MV-4-11 (cell line): ENCODE measurements around the gene SPRYD4.
"Not testable (repeated sequence)": the region's sequence is repeated elsewhere in the genome, so short reads cannot be mapped to it uniquely, and the experiment has no call there.

Experiments used
- DNase-seq: peaks from one replicate; lab custom pipeline; 2025; lab: John Stamatoyannopoulos, UW

The SPRYD4 gene

DNA sequence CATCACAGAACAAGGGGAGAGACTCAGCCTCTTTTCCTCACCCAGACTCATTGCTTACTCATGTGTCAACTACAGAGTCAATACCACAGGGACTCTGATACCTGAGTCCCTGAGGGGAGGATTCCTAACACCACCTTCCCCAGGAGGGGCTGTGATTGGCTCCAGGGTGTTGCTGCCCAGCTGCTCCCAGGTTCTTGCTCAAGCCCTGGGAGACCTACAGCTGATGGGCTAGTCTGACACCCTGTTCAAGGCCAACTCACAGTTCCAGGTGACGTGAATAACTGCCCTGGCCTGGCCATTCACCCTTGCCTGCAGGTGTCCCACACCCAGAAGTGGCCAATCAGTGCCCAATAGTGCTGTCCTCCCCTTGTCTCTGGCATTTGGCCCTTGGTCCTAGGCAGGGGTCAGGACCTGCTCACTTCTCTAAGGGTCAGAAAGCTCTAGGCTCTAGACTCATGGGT is 8.6 kb downstream of the SPRYD4 start:
- no peak for DNase-seq

DNA sequence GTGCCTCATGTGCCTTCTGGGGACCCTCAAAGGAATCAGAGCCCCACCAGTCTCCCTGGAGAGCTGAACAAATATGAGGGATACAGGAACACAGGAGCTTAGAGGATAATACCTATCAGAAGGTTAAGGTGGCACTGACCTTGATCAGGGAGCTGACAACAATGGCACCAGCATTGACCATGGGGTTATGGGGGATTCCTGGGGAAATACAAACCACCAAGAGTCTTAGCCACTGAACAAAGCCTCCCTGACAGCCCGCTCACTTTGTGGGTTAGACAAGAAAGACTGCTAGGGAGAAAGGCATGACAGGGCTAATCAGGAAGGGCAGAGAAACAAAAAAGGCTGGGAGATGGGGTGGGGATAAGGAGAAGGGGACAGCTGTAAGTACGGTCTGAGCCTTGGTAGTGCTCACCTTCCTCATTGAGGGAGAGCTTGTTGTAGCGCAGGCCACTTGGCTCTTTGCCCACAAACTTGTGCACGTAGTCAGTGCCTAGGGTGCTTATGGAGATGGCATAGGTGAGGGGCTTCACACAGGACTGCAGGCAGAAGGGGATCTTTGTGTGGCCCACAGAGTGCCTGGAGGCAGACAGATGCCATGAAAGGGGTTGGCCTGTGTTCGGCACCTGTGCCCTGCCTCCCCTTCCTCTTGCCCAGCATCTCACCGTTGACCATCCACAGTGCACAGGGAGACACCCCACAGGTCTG is 9.3 kb downstream of the SPRYD4 start:
- no peak for DNase-seq

GRCh38 chr12:56479625-56480024 is 11.2 kb downstream of the SPRYD4 start:
- no peak for DNase-seq

DNA sequence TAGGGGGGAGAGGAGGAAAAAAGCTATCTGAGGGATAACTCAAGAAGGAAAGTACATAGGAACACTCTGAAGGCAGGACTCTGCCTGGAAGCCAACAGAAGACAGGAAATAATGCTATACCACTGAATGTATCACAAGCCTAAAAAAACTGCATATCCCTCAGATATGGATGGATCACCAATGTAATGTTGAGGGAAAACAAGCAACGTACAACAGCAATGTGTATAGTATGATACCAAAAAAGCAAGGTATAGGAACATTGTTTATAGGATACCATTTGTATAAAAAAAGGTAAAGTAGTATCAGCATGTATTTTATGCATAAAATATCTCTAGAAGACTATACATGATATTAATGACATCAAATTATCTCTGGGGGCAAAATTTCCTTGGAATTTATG is 16.2 kb downstream of the SPRYD4 start:
- DNase-seq = no peak

DNA sequence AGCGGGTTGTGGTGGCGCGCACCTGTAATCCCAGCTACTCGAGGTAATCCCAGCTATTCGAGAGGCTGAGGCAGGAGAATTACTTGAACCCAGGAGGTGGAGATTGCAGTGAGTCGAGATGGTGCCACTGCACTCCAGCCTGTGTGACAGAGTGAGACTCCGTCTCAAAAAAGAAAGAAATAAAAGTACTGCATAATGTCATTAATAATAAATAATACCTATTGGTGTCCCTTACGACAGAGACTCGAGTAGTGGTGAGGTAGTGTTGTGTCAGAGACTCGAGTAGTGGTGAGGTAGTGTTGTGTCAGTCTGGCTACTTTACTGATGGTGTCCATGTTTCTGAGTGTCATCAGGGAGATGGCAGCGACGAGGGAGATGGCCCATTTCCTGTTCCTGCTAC is 18.3 kb downstream of the SPRYD4 start:
- no peak for DNase-seq

DNA sequence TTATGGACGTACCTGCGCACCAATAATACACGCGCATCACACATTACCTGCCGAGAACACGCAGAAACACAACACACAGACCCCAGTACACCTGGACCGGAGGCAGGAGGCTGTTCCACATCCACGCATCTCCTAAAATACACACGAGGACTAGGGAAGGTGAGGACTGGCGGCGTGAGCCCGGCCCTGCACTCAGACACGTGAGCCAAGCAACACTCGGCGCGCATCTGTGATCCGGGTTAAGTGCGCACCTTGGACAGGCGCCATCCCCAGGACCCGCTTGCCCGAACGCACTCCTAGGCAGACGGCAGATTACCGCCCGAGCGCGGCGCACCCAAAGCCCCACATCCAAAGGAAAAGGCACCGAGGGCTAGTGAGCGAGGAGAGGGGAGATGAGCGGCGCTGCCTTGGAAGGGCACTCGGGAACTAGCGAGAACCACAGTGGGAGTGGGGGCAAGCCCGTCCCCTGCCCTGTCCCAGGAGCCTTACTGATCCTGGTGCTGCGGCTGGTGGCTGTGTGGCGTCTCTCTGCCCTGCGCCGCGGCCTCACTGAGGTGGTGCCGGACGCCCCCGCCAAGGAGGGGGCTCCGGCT is 19.2 kb downstream of the SPRYD4 start:
- no peak for DNase-seq

GRCh38 chr12:56488041-56488955 is 19.9 kb downstream of the SPRYD4 start, which contains the start of gene GLS2:
Gene GLS2, minus strand, starts transcription at chr12:56488161. Its CDS starts 43 bp downstream, at chr12:56488118.
- peak; percentile 49 for DNase-seq

DNA sequence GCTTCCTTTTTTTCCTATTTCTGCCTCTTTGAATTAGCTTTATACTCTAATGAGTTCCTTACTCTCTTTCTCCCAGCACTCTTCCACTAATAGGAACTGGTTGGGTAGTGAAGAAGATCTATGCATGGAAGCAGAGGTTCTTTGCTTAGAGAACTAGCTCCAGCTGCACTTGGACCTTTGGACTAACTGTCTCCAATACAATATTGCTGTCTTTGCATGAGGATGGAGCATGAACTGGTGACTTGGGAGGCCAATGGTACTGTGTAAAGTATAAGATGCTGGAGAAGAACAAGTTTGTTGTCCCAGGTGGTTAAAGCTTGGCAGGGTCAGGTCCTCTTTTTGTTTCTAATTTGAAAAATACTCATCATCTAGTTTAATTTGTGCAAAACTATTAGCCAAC is 22.0 kb downstream of the SPRYD4 start:
- no peak for DNase-seq

GRCh38 chr12:56493409-56494105 is 25.2 kb downstream of the SPRYD4 start:
- DNase-seq = not testable (repeated sequence)

GRCh38 chr12:56494106-56494415 is 25.7 kb downstream of the SPRYD4 start:
- not testable (repeated sequence) for DNase-seq

DNA sequence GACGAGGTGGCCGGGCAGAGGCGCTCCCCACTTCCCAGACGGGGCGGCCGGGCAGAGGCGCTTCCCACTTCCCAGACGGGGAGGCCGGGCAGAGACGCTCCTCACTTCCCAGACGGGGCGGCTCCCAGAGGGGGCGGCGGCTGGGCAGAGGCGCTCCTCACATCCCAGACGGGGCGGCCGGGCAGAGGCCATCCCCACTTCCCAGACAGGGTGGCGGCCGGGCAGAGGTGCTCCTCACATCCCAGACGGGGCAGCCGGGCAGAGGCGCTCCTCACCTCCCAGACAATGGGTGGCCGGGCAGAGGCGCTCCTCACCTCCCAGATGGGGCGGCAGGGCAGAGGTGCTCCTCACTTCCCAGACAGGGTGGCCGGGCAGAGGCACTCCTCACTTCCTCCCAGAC is 26.1 kb downstream of the SPRYD4 start:
- DNase-seq = not testable (repeated sequence)

DNA sequence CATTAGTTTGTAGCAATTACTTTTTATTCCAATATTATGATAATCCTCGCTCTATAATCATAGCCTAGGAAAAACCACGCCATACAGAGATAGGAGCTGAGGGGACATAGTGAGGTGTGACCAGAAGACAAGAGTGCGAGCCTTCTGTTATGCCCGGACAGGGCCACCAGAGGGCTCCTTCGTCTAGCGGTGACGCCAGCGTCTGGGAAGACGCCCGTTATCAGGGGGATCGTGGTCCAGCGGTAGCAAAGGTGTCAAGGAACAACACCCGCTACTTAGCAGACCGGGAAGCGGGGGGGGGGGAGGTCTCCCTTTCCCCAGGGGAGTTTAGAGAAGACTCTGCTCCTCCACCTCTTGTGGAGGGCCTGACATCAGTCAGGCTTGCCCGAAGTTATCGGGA is 28.3 kb downstream of the SPRYD4 start:
- not testable (repeated sequence) for DNase-seq

DNA sequence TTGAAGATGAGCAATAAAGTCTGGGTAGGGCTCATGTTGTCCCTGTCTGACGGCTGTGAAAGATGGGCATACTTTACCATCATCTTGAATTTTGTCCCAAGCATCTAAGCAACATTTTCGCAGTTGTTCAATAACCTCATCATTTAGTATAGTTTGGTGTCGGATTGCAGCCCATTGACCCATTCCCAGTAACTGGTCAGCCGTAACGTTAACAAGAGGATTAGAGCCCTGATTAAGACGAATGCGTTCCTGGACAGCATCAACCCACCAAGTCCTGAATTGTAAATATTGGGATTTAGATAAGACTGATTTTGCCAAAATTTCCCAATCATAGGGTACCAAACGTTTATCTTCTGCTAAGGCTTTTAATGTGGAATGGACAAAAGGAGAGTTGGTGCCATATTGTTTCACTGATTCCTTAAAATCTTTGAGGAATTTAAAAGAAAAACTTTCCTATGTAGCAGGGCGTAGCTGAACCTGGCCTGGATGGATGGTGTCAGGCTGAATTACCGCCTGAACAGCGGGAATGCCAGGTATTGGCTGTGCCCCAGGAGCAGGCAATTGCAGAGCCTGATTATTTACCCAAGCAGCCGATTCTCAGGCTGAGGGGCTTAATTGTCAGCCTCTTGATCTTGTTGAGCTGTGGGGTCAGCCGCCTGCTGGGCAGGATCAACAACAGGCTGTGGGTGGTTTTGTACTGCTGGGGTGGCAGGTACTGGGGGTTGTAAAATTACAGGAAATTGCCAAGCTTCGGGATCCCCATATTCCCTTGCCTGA is 29.9 kb downstream of the SPRYD4 start:
- DNase-seq = not testable (repeated sequence)

- not testable (repeated sequence) for DNase-seq
Measured at GRCh38 chr12:56499452-56499851, 31.1 kb downstream of the SPRYD4 start.

DNA sequence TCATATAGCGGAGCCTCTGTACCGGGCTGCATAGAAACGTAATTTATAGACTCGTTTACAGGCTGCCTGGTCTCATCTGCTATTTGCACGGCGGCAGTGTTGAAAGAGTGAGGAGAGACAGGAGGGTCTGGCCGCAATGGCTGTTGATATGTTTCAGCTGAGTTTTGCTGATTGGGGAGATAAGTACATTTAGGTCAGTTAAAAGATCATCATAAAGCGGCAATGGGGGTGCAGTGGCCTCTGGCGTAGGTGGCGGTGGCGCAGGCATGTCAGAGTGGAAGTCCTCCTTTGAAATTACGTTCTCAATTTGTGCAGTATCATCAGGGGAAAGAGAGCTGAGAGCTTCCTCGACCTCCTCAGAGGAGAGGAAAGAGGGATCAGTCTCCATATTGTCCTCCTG is 31.5 kb downstream of the SPRYD4 start:
- not testable (repeated sequence) for DNase-seq

DNA sequence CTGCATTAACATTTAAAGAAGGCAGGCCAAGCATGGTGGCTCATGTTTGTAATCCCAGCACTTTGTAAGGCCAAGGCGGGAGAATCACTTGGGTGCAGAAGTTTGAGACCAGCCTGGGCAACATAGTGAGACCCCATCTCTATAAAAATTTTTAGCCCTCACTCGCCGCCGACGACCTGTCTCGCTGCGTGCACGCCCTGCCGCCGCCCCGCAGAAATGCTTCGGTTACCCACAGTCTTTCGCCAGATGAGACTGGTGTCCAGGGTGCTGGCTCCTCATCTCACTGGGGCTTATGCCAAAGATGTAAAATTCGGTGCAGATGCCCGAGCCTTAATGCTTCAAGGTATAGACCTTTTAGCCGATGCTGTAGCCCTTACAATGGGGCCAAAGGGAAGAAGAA is 42.4 kb downstream of the SPRYD4 start:
- DNase-seq = no peak

GRCh38 chr12:56514014-56514318 is 45.6 kb downstream of the SPRYD4 start:
- not testable (repeated sequence) for DNase-seq

- DNase-seq = no peak
Measured at GRCh38 chr12:56517854-56518253, 49.5 kb downstream of the SPRYD4 start.

- no peak for DNase-seq
Measured at GRCh38 chr12:56518570-56518969, 50.2 kb downstream of the SPRYD4 start.

DNA sequence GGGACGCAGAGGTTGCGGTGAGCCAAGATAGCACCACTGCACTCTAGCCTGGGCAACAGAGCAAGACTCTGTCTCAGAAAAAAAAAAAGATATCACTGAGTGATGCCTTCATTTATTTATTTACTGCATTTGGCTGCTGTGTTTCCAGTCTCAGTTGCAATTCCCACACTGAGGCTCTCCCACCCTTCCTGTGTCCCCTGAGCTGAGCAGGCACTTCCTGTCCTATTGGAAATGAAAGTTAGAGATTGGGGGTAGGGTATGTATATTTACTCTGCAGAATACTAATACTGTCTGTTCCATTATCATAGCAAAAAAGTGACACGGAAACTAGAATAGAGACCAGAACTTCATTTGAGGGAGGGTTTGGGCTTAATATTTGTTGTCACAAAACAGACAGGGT is 51.7 kb downstream of the SPRYD4 start:
- DNase-seq = no peak

DNA sequence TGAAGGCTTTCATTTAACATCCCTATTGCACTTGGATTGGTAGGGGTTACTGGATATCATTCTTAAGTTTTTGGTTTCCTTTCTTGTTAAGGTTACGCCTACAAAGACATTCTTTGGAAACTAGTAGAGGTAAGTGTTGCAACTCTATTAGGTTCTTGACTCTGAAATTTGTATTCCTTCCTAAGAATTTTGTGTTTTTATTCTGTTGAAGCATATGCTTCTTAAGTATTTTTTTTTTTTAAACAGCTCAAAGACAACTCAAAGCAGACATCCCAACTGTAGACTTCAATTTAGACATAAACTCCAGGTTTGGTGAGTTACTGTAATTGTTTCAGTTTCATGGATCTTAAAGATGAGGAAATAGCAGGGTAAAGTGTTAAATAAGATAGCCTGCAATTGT is 52.1 kb downstream of the SPRYD4 start:
- DNase-seq = no peak

GRCh38 chr12:56521209-56521589 is 52.8 kb downstream of the SPRYD4 start:
- no peak for DNase-seq
